HG03064 (cell line): ENCODE measurements around the gene FARSB.

Experiments used
- ATAC-seq: cut with Tn5 transposase; IDR thresholded peaks from one replicate; pipeline ENCODE4 v1.9.1; 2021; ENCODE audit warnings: low read depth; ENCODE audit not compliant: unreplicated experiment

The FARSB gene

GRCh38 chr2:222668494-222669154 lies 12.7 kb upstream of the FARSB start:
- ATAC-seq = no peak

GRCh38 chr2:222663479-222663878 lies 7.6 kb upstream of the FARSB start:
- ATAC-seq = no peak

- ATAC-seq = peak; percentile 16
Measured at GRCh38 chr2:222656526-222657446, 894 bp upstream of the FARSB start.

- no peak for ATAC-seq
Measured at GRCh38 chr2:222653280-222653679, 2.6 kb downstream of the FARSB start.

GRCh38 chr2:222652491-222653255 lies 3.2 kb downstream of the FARSB start:
- no peak for ATAC-seq

- no peak for ATAC-seq
Measured at GRCh38 chr2:222651718-222652418, 4.0 kb downstream of the FARSB start.

GRCh38 chr2:222649801-222650200 lies 6.1 kb downstream of the FARSB start:
- ATAC-seq = no peak

- no peak for ATAC-seq
Measured at GRCh38 chr2:222646008-222646407, 9.9 kb downstream of the FARSB start.

- no peak for ATAC-seq
Measured at GRCh38 chr2:222643134-222643533, 12.8 kb downstream of the FARSB start.

- ATAC-seq = no peak
Measured at GRCh38 chr2:222641336-222641735, 14.6 kb downstream of the FARSB start.

- no peak for ATAC-seq
Measured at GRCh38 chr2:222637067-222637466, 18.8 kb downstream of the FARSB start.

GRCh38 chr2:222635295-222635694 lies 20.6 kb downstream of the FARSB start:
- ATAC-seq = no peak

GRCh38 chr2:222627764-222628163 lies 28.1 kb downstream of the FARSB start:
- no peak for ATAC-seq

GRCh38 chr2:222623756-222624309 lies 32.1 kb downstream of the FARSB start:
- no peak for ATAC-seq

GRCh38 chr2:222622910-222623309 lies 33.0 kb downstream of the FARSB start:
- no peak for ATAC-seq

GRCh38 chr2:222621893-222622292 lies 34.0 kb downstream of the FARSB start:
- no peak for ATAC-seq

- no peak for ATAC-seq
Measured at GRCh38 chr2:222615320-222615719, 40.6 kb downstream of the FARSB start.

GRCh38 chr2:222613715-222614331 lies 42.1 kb downstream of the FARSB start:
- ATAC-seq = peak; percentile 86

- ATAC-seq = no peak
Measured at GRCh38 chr2:222611684-222612083, 44.2 kb downstream of the FARSB start.

- no peak for ATAC-seq
Measured at GRCh38 chr2:222610746-222611145, 45.1 kb downstream of the FARSB start.
